Astrocyte of the hippocampus (primary cell): Measurements from ENCODE around the gene TUG1.

Experiments
- DNase-seq: peaks from one replicate; pipeline ENCODE4 v3.0.0; 2011; ENCODE audit warnings: low read depth, low spot score

TUG1 gene

GRCh38 chr22:30947816-30948454, 21.1 kb upstream of the TUG1 start:
- DNase-seq, result peak; percentile 65

DNA sequence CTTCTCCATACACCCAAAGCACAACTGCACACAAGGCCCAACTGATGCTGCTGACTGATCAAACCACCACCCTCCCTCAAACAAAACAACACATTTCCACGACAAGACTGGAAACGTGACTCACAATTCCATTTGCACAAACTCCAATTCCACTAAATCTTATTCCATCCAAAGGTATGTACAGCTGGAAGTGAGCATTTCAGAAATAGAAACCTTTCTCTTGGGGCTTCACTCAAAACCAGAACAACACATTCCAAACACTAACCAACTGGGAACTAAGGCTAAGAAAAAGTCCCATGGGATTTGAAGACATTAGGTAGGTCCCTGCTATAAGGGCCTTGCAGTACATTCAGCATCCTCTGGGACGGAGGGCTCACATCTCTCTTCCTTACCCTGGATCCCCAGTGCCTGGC, 20.1 kb upstream of the TUG1 start:
- DNase-seq, result peak; percentile 25

- DNase-seq, result no peak
Observed at GRCh38 chr22:30949934-30950660, 19.0 kb upstream of the TUG1 start.

DNA sequence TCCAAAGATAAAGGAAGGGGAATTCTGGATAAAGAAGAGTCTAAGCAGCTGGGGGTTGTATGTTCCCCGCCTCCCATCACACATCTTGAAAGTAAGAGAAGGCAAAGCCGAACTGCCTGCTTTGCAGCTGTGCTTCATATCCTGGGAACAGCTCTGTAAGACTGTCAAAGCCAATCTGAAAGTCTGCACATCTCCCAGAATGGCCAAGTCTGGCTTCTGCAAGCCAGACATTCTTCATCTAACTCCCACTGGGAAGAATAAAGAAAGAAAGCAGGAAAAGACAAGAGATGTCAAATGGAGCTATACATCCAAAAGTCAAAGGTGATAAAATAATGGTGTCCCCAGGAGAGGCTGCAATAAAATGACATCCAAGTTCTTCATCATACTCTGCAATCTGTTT, 15.9 kb upstream of the TUG1 start:
- no peak for DNase-seq

DNA sequence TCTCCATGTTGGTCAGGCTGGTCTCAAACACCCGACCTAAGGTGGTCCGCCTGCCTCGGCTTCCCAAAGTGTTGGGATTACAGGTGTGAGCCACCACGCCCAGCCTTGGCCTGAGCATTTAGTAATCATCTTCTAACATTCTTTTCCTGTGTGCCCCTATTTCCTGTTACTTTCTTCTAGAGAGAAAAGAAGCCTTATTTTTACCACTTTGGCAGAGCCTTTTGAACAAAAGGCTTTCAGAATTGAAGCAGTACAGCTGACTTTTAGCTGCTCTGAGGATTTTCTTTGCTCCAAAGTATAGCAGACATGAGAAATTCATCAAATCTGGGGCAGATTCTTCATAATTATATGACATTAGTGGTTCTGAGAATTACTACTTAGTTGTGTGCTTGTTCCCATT, 13.9 kb upstream of the TUG1 start:
- no peak for DNase-seq

DNA sequence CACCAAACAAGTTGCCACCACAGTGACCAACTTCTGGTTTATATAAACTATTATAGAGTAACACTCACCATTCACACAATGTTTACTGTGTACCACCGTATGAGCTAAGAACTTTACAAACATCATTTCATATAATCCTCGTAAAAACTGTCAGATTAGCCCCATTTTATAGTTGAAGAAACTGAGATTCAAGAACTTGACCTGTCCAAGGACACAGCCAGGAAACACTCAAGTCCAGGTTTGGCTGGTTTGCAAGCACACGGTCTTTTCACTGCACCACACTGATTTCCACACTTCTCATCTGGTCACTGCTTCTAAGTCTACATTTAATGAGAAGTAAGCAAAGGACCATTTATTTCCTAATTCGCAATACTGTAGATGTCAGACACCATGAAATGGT, 4.2 kb upstream of the TUG1 start:
- DNase-seq, result no peak

GRCh38 chr22:30968015-30968923, 796 bp upstream of the TUG1 start, which contains the start of gene MORC2:
TSS of gene MORC2 (minus strand) at chr22:30968774. CDS start at chr22:30967889, 885 bp downstream.
- no peak for DNase-seq

DNA sequence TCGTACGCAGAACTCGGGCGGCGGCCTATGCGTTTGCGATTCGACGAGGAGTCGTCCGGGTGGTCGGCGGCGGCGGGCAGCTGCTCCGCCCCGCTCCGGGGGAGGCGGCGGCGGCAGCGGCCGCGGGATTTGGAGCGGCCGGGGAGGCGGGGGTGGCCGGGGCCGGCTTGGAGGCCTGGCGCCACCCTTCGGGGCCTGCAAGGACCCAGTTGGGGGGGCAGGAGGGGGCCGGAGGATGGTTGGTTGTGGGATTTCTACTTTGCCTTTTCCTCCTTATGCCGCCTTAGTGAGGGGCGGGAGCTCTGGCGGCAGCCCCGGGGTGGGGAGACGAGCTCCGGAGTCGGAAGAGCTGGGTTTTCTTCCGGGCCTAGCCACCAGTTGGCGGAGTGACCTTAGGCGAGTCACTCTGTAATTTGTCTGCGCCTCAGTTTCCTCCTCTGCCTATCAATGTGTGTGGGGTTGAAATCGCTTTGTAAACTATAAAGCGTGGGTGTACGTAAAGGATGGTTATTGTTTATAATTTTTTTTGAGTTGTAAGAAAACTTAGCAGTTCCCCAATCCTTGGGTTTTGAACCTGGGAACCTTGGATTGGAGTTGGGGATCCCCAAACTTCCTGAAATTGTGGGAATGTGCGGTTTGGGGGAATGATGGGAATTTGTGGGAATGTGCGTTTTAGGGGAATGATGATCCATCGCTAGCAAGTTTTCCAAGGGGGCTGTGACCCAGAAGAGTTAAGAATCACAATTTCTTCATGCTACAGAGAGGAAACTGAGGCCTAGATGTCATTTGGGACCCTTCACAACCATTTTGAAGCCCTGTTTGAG, 679 bp downstream of the TUG1 start:
- no peak for DNase-seq

- no peak for DNase-seq
Observed at GRCh38 chr22:30970356-30970746, 1.3 kb downstream of the TUG1 start.

DNA sequence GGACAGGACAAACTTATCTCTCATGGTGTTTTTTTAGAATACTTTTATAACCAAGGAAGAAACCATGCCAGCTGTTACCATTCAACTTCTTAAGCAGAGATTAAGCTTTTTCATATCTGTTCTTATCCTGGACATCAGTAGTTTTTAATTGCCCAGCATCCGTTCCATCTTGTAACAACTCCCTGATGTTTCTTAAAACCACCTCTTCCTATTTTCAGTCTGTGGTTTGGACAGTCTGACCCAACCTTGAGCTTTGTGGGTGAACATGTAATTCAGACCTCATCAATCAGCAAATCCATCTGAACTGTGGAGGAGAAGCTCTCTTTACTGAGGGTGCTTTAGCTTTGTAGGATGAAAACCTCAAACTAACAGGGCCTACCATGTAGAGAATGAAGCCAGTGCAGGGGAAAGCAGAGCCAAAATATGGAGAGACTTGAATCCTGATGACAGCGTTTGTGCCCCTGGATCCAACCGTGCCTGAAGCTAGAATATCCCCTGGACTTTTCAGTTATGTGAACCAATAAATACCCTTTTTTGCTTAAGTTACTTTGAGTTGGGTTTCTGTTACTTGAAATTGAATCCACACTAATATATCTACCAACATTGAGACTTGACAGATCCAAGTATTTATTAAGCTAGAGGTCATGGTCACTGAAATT, 9.4 kb downstream of the TUG1 start:
- DNase-seq, result no peak

- peak; percentile 39 for DNase-seq
Observed at GRCh38 chr22:30979932-30980331, 10.9 kb downstream of the TUG1 start.

DNA sequence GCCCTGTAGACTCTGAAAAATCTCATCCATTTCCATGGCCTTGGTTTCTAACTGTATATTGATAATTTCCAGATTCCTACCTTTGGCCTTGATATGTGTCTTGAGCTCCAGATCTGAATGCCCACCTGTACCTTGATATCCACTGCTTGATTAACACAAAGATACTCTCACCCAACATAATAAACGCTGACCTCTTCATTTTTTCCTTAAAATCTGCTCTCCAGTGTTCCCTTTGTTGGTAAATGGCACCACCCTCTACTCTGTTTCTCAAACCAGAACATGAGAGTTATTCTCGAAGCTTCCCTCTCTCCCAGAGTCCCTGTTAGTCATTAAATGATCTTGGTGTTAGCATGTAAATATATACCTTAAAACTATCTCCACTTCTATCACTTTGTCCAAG, 13.4 kb downstream of the TUG1 start:
- no peak for DNase-seq

DNA sequence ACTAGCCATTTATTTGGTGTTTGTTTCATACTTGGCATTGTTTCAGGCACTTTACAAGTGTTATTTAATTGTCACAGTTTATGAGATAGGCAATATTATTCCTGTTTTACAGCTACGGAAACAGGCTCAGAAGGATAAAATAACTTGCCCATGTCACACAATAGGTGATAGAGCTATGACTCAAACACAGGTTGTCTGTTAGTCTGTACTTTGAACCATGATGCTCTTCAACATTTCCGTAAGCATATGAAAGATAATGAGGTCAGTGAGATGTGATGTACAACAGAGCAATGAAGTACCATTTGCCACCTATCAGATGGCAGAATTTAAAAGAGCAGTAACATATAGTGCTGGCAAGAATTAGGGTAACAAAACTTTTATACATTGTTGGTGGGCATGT, 15.3 kb downstream of the TUG1 start:
- DNase-seq, result no peak

GRCh38 chr22:30985561-30986208, 16.6 kb downstream of the TUG1 start:
- DNase-seq, result no peak

- no peak for DNase-seq
Observed at GRCh38 chr22:30989474-30989873, 20.4 kb downstream of the TUG1 start.

GRCh38 chr22:30990690-30991089, 21.6 kb downstream of the TUG1 start:
- DNase-seq, result no peak

DNA sequence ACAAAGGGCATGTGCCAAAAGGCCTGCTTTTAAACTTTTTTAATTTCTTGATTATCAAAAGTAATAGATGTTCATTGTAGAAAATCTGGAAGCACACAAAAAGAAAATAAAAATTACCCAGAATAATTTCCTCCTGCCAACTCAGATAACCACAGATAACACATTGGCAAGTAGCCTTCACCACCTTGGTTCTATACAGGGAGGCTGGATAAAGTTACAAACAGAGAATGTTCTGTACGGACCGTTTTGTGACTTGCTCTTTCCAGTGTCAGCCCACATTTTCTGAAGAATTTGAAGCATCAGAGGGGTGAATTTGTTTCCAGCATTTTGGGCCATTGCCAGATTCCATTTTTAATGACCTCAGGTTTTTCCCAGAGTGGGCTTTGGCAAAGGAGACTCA, 23.5 kb downstream of the TUG1 start:
- peak; percentile 49 for DNase-seq

DNA sequence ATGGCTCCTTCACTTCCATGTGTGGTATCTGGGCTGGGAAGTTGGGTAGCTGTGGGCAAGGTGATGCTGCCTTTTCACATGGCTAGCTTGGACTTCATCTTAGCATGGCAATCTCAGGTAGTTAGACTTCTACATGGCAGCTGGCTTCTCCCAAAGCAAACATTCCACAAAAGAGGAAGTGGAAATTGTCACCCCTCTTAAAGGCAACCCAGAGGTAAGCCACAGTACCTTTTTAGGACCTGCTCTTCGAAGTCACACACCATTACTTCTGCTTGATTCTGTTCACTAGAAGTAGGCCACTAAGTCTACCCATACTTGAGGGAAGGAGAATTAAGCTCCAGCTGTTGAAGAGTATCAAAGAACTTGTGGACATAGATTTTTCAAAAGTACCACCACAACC, 25.9 kb downstream of the TUG1 start:
- DNase-seq, result no peak

DNA sequence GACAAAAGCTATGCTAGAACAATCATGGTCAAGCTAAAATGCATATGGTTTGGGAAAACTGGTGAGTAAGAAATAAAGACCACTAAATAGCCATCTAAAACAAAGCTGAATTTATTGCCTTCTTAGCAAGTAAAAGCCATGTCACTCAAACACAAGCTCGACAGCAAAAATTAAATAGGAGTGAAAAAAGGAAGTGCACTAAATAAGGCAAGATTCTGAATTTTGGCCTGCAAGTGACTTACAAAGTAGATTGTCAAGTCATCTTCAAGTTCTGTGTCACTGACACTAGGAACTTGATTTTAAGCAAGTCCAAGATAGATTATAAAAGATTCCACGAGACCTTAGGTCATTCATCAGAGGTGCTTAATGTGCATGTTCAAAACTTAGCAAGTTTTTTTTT, 27.4 kb downstream of the TUG1 start:
- no peak for DNase-seq

DNA sequence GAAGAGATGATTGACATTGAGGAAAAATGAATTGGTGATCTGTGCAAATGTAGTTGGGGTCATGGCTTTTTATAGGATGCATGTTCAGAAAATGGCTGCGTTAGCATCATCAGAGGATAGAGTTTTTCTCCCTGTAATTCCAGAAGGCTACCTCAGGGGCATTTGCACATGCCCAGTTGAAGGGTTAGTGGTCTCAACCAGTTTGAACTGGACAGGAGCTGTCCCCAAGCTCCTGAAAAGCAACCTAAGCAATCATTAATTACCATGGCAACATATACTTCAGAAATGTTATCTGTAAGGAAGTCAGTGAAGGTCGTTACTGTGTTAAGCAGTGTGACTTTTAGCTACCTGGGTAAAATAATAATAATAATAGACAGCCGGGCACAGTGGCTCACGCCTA, 29.3 kb downstream of the TUG1 start:
- DNase-seq, result no peak
